IMR-90 (cell line): ENCODE results near the gene NKX6-1.

Experiments used
- CHD1 ChIP-seq: IDR thresholded peaks from 2 replicates; pipeline ENCODE4 v1.6.1; 2012; ENCODE audit warnings: low read depth, low read length, improper control_type of control experiment
- CTCF ChIP-seq: conservative IDR thresholded peaks from 2 replicates; pipeline ENCODE4 v1.5.1; 2012; ENCODE audit warnings: mild to moderate bottlenecking, low read depth, low read length, improper control_type of control experiment
- MAZ ChIP-seq: IDR thresholded peaks from 2 replicates; pipeline ENCODE4 v1.6.1; 2012; ENCODE audit warnings: low read depth, mild to moderate bottlenecking, low read length, improper control_type of control experiment, moderate library complexity, borderline replicate concordance
- MXI1 ChIP-seq: IDR thresholded peaks from 2 replicates; pipeline ENCODE4 v1.6.1; 2012; ENCODE audit warnings: low read depth, mild to moderate bottlenecking, low read length, moderate library complexity, borderline replicate concordance
- RFX5 ChIP-seq: IDR thresholded peaks from 2 replicates; pipeline ENCODE4 v1.8.0; 2012; ENCODE audit warnings: low read depth, mild to moderate bottlenecking, low read length, moderate library complexity

DNA sequence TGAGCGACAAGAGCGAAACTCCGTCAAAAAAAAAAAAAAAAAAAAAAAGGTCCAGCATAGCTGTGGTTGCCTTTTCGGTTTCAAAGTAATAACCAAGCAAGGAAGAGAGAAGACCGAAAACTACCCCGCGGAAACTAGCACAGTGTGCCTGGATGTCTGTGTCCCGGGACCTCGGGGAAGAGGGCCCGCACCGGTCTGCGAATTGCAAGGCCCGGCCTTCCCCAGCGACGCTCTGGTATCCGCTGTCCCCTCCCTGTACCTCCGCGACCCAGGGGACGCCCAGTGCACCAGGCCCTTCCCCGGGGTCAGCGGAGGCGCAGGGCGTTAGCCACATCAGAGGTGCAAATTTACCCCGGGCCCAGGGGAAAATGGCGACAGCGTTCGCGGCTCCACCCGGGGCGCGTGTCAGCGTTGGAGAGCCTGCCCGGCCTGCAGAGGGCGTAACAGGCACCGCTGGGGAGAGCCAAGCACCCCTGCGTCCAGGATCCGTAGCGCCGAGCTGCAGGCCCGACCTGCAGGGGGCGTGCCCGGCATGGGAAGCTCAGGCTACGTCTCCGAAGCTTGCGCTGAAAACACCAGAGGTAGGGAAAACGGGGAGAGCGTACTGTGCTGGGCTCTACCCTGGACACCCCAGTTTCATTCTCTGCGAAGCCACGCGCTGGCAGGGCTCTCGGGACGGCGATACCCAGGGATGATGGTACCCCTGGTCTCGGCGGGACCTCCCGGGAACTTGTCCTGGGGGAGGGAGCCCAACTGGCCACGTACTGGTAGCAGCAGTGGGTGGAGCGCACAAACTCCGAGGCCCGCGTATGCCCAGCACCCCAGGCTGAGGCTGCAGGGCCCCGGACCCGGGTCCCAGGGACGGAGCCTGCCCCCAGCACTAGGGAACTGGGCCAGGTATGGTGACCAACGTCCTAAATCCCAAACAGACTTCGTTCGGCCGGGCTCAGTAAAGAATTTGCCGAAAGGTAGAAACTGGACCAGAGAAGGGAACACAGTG, 16.2 kb downstream of the NKX6-1 start:
- no peak for TF ChIP-seq MAZ
- peak; percentile 28; the same call in 1 of the 2 replicates for TF ChIP-seq CTCF
- no peak for TF ChIP-seq CHD1
- TF ChIP-seq MXI1, result no peak
- no peak for TF ChIP-seq RFX5
